HG02970 (cell line): ENCODE data around the gene CASP10.
A peak's percentile ranks its signal among the peaks of the same experiment; 100 is the strongest.
"Not testable (repeated sequence)": the region's sequence is repeated elsewhere in the genome, so short reads cannot be mapped to it uniquely, and the experiment has no call there.

Experiments
- ATAC-seq: cut with Tn5 transposase; IDR thresholded peaks from one replicate; pipeline ENCODE4 v1.9.1; 2021; ENCODE audit warnings: mild to moderate bottlenecking, moderate library complexity, moderate number of reproducible peaks; ENCODE audit not compliant: unreplicated experiment, low FRiP score

Gene CASP10

GRCh38 chr2:201231781-201232466 lies 49.0 kb downstream of the CASP10 start:
- peak; percentile 42 for ATAC-seq

GRCh38 chr2:201232467-201232815 lies 49.5 kb downstream of the CASP10 start:
- no peak for ATAC-seq

- peak; percentile 89 for ATAC-seq
Measured at GRCh38 chr2:201233192-201233811, 50.4 kb downstream of the CASP10 start.

- ATAC-seq: no peak
Measured at GRCh38 chr2:201233812-201234662, 51.1 kb downstream of the CASP10 start.

- no peak for ATAC-seq
Measured at GRCh38 chr2:201234663-201235135, 51.8 kb downstream of the CASP10 start.

GRCh38 chr2:201235860-201236811 lies 53.2 kb downstream of the CASP10 start:
- no peak for ATAC-seq

GRCh38 chr2:201237486-201238123 lies 54.7 kb downstream of the CASP10 start:
- no peak for ATAC-seq

GRCh38 chr2:201239167-201239935 lies 56.4 kb downstream of the CASP10 start:
- ATAC-seq: not testable (repeated sequence)

GRCh38 chr2:201242571-201243277 lies 59.8 kb downstream of the CASP10 start:
- no peak for ATAC-seq

GRCh38 chr2:201244829-201245228 lies 61.9 kb downstream of the CASP10 start:
- no peak for ATAC-seq

- no peak for ATAC-seq
Measured at GRCh38 chr2:201246280-201246679, 63.3 kb downstream of the CASP10 start.

- ATAC-seq: no peak
Measured at GRCh38 chr2:201248288-201248844, 65.4 kb downstream of the CASP10 start.

GRCh38 chr2:201249889-201250288 lies 66.9 kb downstream of the CASP10 start:
- no peak for ATAC-seq

- no peak for ATAC-seq
Measured at GRCh38 chr2:201250741-201251140, 67.8 kb downstream of the CASP10 start.

GRCh38 chr2:201254081-201254730 lies 71.3 kb downstream of the CASP10 start:
- no peak for ATAC-seq

- no peak for ATAC-seq
Measured at GRCh38 chr2:201255408-201256033, 72.6 kb downstream of the CASP10 start.

- no peak for ATAC-seq
Measured at GRCh38 chr2:201256082-201256481, 73.1 kb downstream of the CASP10 start.
